ENCODE results near the gene BSN.

GRCh38 chr3:49712166-49712565 lies 157.9 kb downstream of the BSN start:
- TF ChIP-seq POLR2AphosphoS5 (IDR thresholded peaks at IDR 0.05; ENCODE audit: low read depth, low read length) (no peak), POU2F2 (IDR thresholded peaks at IDR 0.05; ENCODE audit: low read depth, low read length) (no peak)

Data from GM12891 (cell line).